Endodermal cell (in vitro differentiated cells): ENCODE measurements around the gene NBAS. TPM values are rescaled to one million over a fixed set of nuclear protein-coding genes. Genes with fewer than 3 reads are reported as not detected.
A peak's percentile ranks its signal among the peaks of the same experiment; 100 is the strongest.

ENCODE experiments used
- DNase-seq: peaks from one replicate; pipeline ENCODE4 v3.0.0-alpha.2; 2017
- H3K27ac ChIP-seq: 2 replicates; pipeline ENCODE4 v1.5.1; 2013; ENCODE audit warnings: mild to moderate bottlenecking, low read depth, low read length, moderate library complexity
- H3K27me3 ChIP-seq: 2 replicates; pipeline ENCODE4 v1.6.1; 2013; ENCODE audit warnings: mild to moderate bottlenecking, low read length, moderate library complexity; ENCODE audit not compliant: insufficient read depth, control insufficient read depth, poor library complexity, severe bottlenecking
- H3K36me3 ChIP-seq: 2 replicates; pipeline ENCODE4 v1.7.0; 2013; ENCODE audit warnings: mild to moderate bottlenecking, low read length, moderate library complexity; ENCODE audit not compliant: control insufficient read depth, insufficient read depth
- H3K4me1 ChIP-seq: one replicate; pipeline ENCODE4 v1.7.0; 2013; ENCODE audit warnings: low read length; ENCODE audit not compliant: control insufficient read depth, insufficient read depth
- H3K4me3 ChIP-seq: 2 replicates; pipeline ENCODE4 v1.5.1; 2013; ENCODE audit warnings: mild to moderate bottlenecking, low read length, moderate library complexity
- H3K9ac ChIP-seq: 2 replicates; pipeline ENCODE4 v1.6.1; 2013; ENCODE audit warnings: mild to moderate bottlenecking, low read length, moderate library complexity; ENCODE audit not compliant: poor library complexity, severe bottlenecking; ENCODE audit errors: extremely low read depth
- H3K9me3 ChIP-seq: 2 replicates; pipeline ENCODE4 v1.6.1; 2013; ENCODE audit warnings: mild to moderate bottlenecking, low read length, moderate library complexity; ENCODE audit not compliant: control insufficient read depth
- H3K27ac Mint-ChIP-seq: 2 replicates; pipeline ENCODE4 v1.8.0; 2020; ENCODE audit warnings: mixed read lengths
- H3K27me3 Mint-ChIP-seq: 2 replicates; pipeline ENCODE4 v1.8.0; 2021; ENCODE audit warnings: mild to moderate bottlenecking, mixed read lengths; ENCODE audit not compliant: insufficient read depth
- H3K36me3 Mint-ChIP-seq: 2 replicates; pipeline ENCODE4 v1.8.0; 2020; ENCODE audit warnings: low read depth, mixed read lengths
- H3K4me1 Mint-ChIP-seq: 2 replicates; pipeline ENCODE4 v1.8.0; 2020; ENCODE audit warnings: mixed read lengths
- H3K4me3 Mint-ChIP-seq: 2 replicates; pipeline ENCODE4 v1.8.0; 2020; ENCODE audit warnings: mild to moderate bottlenecking, moderate library complexity, mixed read lengths
- H3K9me3 Mint-ChIP-seq: 2 replicates; pipeline ENCODE4 v1.8.0; 2020; ENCODE audit warnings: mild to moderate bottlenecking, mixed read lengths
- CTCF ChIP-seq: fragments of 200-600 bp; sonication (generic); conservative IDR thresholded peaks from 2 replicates; pipeline ENCODE4 v1.5.0; 2021; ENCODE audit warnings: antibody characterized with exemption, mild to moderate bottlenecking
- WGBS, 2 experiments: methylation state at CpG; one replicate each; pipeline versions ENCODE4 v1.1.5 to v1.1.7; 2013; ENCODE audit warnings: missing lambda C conversion rate in 2 of 2, mixed read lengths in 1 of 2; ENCODE audit not compliant: insufficient coverage in 1 of 2, insufficient read length in 1 of 2; 5-methylcytosine and 5-hydroxymethylcytosine counted together
- total RNA-seq, 2 donors: library from RNA; stranded (reverse); fragmentation: NEBNext Ultra II Directional in 1 of 2; extraction: Animal tissue kit (Norgen Biotek cat#: 25700) in 1 of 2; gene quantifications; 2 replicates in 1 of 2; 3 replicates in 1 of 2; pipeline ENCODE4 v1.2.1, GENCODE V29; 2021

Gene NBAS
- total RNA-seq, 2 donors from 2014 or later = 47.4 to 54.7 TPM

- H3K4me3 Mint-ChIP-seq = no peak overlapping the region
Measured at GRCh38 chr2:15582710-15583357, 21.7 kb upstream of the NBAS start.

DNA sequence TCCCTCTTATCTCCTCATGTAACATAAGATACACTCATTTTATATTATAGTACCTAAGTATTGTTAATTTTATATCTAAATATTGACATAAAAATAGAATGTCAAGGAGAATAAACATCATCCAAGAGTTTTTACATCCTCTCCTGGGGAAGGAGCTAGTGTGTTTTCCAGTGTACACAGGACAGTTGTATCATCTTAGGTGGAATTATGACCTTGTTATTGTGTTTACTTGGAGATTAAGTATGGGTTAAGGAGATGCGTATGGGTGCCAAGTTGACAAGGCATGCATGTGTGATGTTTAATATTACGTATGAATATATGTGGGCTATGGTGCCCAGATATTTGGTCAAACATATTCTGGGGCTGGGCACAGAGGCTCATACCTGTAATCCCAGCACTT lies 19.3 kb upstream of the NBAS start:
- H3K36me3 Mint-ChIP-seq = no peaks in the 10 kb centered on the region
- no peaks in the 10 kb centered on the region for H3K9me3 ChIP-seq
- peaks cover 6% of the 10 kb centered on the region for H3K4me1 ChIP-seq
- 94 to 100% methylated on average over 2 of the region's 2 CpGs for WGBS, 2 experiments
- no peaks in the 10 kb centered on the region for H3K9me3 Mint-ChIP-seq
- H3K4me3 Mint-ChIP-seq = no peak overlapping the region
- H3K27me3 Mint-ChIP-seq = peaks cover 2% of the 10 kb centered on the region
- no peaks in the 10 kb centered on the region for H3K36me3 ChIP-seq
- H3K27ac ChIP-seq = no peak overlapping the region
- DNase-seq = no peak
- no peak overlapping the region for H3K9ac ChIP-seq
- H3K4me1 Mint-ChIP-seq = peaks cover 3% of the 10 kb centered on the region
- no peak overlapping the region for H3K4me3 ChIP-seq
- no peak overlapping the region for H3K27ac Mint-ChIP-seq
- no peaks in the 10 kb centered on the region for H3K27me3 ChIP-seq
- no peak for TF ChIP-seq CTCF

More at GRCh38 chr2:15582710-15583357, 21.7 kb upstream of the NBAS start:
- no peak overlapping the region for H3K9ac ChIP-seq
- Mint-ChIP-seq H3K27ac (no peak overlapping the region), H3K4me1 (peaks cover 3% of the 10 kb centered on the region), H3K27me3 (peaks cover 9% of the 10 kb centered on the region), H3K36me3 (no peaks in the 10 kb centered on the region), H3K9me3 (no peaks in the 10 kb centered on the region)
- H3K36me3 ChIP-seq = no peaks in the 10 kb centered on the region
- H3K9me3 ChIP-seq = no peaks in the 10 kb centered on the region
- no peak for TF ChIP-seq CTCF
- no peak overlapping the region for H3K27ac ChIP-seq
- H3K4me1 ChIP-seq = peaks cover 6% of the 10 kb centered on the region
- H3K27me3 ChIP-seq = no peaks in the 10 kb centered on the region
- 94 to 97% methylated on average over 13 to 15 of the region's 15 CpGs for WGBS, 2 experiments
- no peak for DNase-seq
- H3K4me3 ChIP-seq = no peak overlapping the region

- no peak overlapping the region for H3K4me3 ChIP-seq
- no peak overlapping the region for H3K9ac ChIP-seq
- DNase-seq = peak; percentile 58
- no peak overlapping the region for H3K27ac ChIP-seq
- Mint-ChIP-seq H3K9me3 (no peaks in the 10 kb centered on the region), H3K27ac (peak overlapping the region; percentile 22), H3K27me3 (no peaks in the 10 kb centered on the region), H3K4me1 (peaks cover 3% of the 10 kb centered on the region), H3K4me3 (no peak overlapping the region), H3K36me3 (no peaks in the 10 kb centered on the region)
- no peaks in the 10 kb centered on the region for H3K27me3 ChIP-seq
- no peaks in the 10 kb centered on the region for H3K9me3 ChIP-seq
- H3K36me3 ChIP-seq = no peaks in the 10 kb centered on the region
- peak; percentile 29 for TF ChIP-seq CTCF
- H3K4me1 ChIP-seq = peaks cover 6% of the 10 kb centered on the region
- 67% methylated on average over 1 of the region's 1 CpG for WGBS, 2 experiments
Measured at GRCh38 chr2:15579641-15580040, 18.5 kb upstream of the NBAS start.
